H1 (cell line): ENCODE measurements around the gene CKAP2L.

Source experiments
- CBX5 ChIP-seq: fragments of 300-800, 300-1000 bp; sonication (generic); IDR thresholded peaks from 2 replicates; pipeline ENCODE4 v1.7.1; 2016; ENCODE audit warnings: antibody characterized with exemption, low read length, low read depth
- CREB1 ChIP-seq: IDR thresholded peaks from 2 replicates; pipeline ENCODE4 v1.6.1; 2012; ENCODE audit warnings: inconsistent platforms
- JUND ChIP-seq: IDR thresholded peaks from 2 replicates; pipeline ENCODE4 v1.6.1; 2011; ENCODE audit warnings: mild to moderate bottlenecking, improper control_type of control experiment, low read length
- POLR2AphosphoS5 ChIP-seq: IDR thresholded peaks from 2 replicates; pipeline ENCODE4 v1.6.1; 2011; ENCODE audit warnings: low read depth, low read length
- RFX5 ChIP-seq: IDR thresholded peaks from 2 replicates; pipeline ENCODE4 v1.6.1; 2011; ENCODE audit warnings: low read depth, low read length, improper control_type of control experiment, borderline replicate concordance
- YY1 ChIP-seq: IDR thresholded peaks from 2 replicates; pipeline ENCODE4 v1.6.1; 2011; ENCODE audit warnings: low read depth, mild to moderate bottlenecking, low read length
- TF ChIP-seq, protein P1 (sequence below), 3 experiments: IDR thresholded peaks; 1 replicate in 2 of 3; 2 replicates in 1 of 3; pipeline versions ENCODE4 v1.5.1 to v1.6.1; 2011; ENCODE audit warnings: low read length in 3 of 3, mild to moderate bottlenecking in 3 of 3, inconsistent platforms in 2 of 3, low read depth in 1 of 3, moderate library complexity in 1 of 3; ENCODE audit not compliant: insufficient read depth in 1 of 3; ENCODE audit errors: control extremely low read depth in 1 of 3

DNA sequence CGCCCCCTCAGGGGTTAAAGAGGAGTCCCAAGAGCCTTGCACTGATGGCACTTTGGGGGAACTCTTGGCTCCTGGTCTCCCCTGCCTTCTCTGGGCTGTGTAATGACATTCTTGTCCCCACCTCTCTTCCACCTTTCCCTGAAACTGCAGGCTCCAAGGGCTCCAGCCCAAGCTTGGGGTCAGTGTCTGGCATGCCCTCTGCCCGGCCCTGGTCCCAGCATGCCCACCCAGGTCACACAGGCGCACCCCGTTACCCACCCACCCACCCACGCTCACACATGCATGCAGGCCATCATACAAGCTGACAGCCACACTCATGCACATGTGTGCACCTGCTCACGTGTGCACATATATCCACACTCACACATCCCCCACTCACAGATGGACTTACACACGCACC lies 50.5 kb downstream of the CKAP2L start:
- TF ChIP-seq POLR2AphosphoS5 (no peak), RFX5 (no peak), CREB1 (no peak), JUND (no peak), YY1 (no peak), CBX5 (no peak)
- TF ChIP-seq, protein P1, sequence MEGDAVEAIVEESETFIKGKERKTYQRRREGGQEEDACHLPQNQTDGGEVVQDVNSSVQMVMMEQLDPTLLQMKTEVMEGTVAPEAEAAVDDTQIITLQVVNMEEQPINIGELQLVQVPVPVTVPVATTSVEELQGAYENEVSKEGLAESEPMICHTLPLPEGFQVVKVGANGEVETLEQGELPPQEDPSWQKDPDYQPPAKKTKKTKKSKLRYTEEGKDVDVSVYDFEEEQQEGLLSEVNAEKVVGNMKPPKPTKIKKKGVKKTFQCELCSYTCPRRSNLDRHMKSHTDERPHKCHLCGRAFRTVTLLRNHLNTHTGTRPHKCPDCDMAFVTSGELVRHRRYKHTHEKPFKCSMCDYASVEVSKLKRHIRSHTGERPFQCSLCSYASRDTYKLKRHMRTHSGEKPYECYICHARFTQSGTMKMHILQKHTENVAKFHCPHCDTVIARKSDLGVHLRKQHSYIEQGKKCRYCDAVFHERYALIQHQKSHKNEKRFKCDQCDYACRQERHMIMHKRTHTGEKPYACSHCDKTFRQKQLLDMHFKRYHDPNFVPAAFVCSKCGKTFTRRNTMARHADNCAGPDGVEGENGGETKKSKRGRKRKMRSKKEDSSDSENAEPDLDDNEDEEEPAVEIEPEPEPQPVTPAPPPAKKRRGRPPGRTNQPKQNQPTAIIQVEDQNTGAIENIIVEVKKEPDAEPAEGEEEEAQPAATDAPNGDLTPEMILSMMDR (IDR thresholded peaks at IDR 0.05; ENCODE audit: control extremely low read depth in 1 of 3, insufficient read depth in 1 of 3, low read depth in 1 of 3, low read length in 3 of 3) = no peak
